ENCODE results near the gene GCH1.
"Not testable (repeated sequence)": the region's sequence is repeated elsewhere in the genome, so short reads cannot be mapped to it uniquely, and the experiment has no call there.

The GCH1 gene

GRCh38 chr14:54816450-54816849, 86.2 kb downstream of the GCH1 start:
- no peak for DNase-seq

DNA sequence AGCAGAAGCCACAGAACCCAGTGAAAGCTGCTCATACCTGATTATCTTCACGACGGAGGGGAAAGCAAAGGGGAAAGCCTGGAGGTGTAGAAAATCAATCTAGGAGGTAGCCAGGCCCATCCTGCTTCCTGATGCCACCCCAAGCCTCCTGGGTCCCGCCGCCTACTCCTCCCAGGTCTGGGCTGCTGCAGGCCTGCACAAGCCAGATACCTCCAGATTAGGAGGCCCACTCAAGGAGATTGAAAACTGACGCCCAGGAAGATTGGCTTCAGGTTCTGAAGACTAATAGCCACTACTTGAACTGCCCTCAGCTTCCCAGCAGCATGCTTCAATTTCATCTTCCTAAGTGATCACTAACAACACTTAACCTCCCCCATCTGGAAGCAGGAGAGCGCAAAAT, 87.1 kb downstream of the GCH1 start:
- no peak for DNase-seq

- no peak for DNase-seq
These were observed 87.6 kb downstream of the GCH1 start for GRCh38 chr14:54815016-54815415.

- no peak for DNase-seq
These were observed 88.5 kb downstream of the GCH1 start for GRCh38 chr14:54814076-54814475.

DNA sequence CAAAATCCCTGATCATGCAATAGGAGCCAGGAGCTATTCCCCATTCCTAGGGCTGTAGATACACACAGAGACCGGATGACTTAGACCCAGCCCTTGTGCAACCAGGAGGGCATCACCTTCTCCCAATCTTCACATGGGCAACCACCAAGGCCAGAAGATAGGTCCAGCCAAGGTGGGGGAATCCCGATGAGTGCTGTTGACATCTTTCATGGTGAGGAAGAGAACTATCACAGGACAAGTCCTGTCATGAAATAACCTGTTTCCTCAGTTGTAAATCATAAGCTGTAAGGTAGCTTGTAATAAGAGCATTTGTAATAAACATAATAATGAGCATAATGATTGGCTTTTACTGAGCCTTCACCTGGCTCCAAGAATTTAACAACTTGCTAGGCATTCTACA, 89.5 kb downstream of the GCH1 start:
- DNase-seq: no peak

- DNase-seq: no peak
These were observed 90.0 kb downstream of the GCH1 start for GRCh38 chr14:54812617-54813016.

GRCh38 chr14:54809767-54810166, 92.9 kb downstream of the GCH1 start:
- DNase-seq: no peak

GRCh38 chr14:54808326-54809161, 94.1 kb downstream of the GCH1 start:
- no peak for DNase-seq

DNA sequence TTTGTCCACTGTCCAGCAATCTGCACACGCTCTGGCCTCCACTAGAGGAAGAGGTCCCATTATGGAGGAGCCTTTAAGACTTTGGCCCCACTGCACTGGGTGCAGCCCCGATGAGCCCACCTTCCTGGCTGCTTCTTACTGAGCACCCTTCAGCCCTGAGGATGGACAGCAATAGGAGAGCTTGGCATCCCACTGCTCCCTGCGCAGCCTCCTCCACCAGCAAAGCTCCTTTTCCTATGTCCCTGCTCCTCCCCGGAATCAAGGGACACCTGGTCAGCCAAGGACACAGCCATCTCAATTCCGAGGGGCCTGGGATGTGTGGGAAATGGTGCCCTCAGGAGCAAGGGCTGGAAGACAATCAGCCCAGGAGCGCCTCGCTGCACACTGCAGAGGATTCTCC, 94.7 kb downstream of the GCH1 start:
- DNase-seq: no peak

DNA sequence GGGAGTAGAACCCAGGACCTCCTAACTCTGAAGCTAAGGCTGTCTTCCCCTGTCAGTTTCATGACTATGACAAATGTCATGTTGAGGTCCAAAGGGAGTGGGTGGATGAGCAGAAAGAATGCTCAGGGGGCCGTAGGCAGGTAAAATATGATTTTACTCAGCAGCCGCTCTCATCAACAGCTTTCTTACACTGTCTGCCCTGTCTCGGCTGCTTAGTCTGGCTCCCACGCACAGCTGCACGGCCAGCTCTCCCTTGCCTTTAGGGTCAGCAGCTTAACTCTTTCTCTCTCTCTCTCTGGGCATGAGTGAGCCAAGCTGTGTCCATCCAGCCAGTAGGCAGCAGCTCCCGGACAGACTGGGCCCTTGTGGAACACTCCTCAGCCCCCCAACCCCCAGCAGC, 95.2 kb downstream of the GCH1 start:
- DNase-seq: no peak

DNA sequence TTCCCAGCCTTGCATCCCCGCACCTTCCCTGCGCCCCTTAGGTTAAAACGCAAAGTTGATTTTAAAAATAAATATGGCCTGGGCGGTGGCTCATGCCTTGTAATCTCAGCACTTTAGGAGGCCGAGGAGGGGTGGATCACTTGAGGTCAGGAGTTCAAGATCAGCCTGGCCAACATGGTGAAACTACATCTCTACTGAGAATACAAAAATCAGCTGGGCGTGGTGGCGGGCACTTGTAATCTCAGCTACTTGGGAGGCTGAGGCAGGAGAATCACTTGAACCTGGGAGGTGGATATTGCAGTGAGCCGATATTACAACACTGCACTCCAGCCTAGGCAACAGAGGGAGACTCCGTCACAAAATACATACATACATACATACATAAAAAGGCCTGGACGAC, 96.0 kb downstream of the GCH1 start:
- DNase-seq: no peak

DNA sequence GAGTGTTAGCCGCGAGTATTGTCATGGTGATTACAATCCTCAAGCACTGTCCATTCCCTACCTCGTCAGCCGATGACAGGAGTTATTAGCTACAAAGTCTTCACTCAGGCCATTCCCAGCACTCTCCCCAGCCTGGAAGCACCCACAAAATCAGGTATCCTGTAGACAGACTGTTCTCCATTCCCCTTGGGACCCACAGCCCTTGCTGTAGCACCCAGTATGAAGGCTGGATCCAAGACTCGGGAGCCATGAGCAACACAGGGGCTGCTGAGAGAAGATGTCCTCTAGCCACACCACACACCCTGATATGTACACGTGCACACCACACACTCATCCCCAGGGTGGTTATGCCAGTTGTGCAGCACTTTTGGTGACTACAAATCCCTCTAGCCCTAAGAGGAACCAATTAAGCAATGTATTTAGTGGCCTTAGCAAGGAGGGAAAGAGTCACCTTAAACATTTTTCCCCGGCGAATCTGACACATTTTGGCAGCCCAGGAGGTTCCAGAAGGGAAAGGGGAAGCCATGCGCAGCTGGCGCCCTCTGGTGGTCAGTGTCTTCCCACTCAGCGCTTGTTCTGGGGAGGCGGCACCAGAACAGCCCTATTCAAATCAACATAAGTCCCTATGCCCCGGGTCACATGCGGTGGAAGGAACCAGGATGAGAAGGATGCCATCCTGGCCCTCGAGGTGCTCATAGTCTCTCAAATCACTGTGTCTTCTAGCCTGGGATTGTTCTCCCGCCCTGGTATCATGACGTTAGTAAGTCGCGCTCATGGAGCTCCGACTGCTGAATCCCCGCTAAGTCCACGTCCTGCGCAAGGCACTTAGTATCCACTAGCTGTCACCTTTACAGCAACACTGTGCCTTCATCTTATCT, 96.9 kb downstream of the GCH1 start:
- peak; percentile 93 for DNase-seq

DNA sequence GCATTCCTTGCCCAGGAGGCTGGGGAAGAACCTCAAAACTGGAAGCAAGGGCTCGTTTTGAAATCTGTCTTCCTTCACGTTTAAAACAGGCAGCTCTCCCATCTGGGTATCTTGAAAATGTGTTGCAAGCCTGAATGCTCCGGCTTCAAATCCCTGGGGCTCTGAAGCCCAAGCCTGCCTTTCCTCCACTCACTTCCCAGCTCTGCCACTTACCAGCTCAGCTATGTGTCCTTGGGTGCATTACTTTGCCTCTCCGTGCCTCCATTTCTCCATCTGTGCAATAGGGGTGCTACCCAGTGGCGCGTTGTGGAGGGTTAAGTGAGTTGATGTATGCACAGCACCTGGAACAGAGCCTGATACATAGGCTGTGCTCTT, 97.6 kb downstream of the GCH1 start:
- DNase-seq: no peak

GRCh38 chr14:54804538-54805041, 98.0 kb downstream of the GCH1 start:
- DNase-seq: no peak

- no peak for DNase-seq
These were observed 98.6 kb downstream of the GCH1 start for GRCh38 chr14:54803926-54804537.

DNA sequence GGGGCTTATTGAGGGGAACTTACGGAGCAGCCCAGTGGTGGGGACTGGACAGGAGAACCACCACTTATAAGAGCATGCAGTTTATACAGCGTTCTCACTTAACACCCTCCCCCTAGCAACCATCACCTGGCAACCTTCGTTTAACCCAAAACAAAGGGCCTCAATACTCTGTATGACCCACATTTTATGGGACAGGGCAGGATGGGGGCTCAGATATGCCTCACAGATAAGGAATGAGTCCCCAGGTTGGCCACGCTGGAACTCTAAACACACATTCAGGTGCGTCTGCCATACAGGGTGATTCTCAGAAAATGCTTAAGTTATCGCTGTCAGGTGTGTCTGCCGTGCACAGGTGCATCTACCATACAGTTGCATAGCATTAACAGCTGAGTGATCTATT, 99.2 kb downstream of the GCH1 start:
- DNase-seq: no peak

DNA sequence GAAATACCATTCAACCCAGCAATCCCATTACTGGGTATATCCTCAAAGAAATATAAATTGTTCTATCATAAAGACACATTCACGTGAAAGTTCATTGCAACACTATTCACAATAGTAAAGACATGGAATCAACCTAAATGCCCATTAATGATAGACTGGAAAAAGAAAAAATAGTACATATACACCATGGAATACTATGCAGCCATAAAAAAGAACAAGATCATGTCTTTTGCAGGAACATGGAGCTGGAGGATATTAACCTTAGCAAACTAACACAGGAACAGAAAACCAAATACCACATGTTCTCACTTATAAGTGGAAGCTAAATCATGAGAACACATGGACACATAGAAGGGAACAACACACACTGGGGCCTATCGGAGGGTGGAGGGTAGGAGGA, 101.1 kb downstream of the GCH1 start:
- DNase-seq: not testable (repeated sequence)

- no peak for DNase-seq
These were observed 104.0 kb downstream of the GCH1 start for GRCh38 chr14:54798465-54799124.

DNA sequence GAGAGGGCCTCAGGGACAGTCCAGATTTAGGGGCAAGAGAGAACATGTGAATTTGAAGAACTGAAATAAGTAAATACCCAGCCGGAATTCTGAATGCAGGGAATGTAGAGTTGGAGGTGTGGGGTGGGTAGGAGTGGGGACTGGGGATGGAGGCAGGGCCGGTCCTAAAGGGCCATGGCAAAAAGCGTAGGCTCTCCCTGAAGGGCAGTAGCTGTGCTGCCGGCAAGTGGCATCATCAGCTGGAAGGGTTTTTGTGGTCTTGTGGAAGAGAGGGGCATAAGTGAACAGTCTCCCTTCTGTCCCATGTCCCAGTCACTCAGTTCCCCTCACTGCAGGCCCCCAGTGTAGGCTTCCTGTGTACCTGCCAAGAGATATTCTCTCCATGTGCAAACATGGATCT, 104.6 kb downstream of the GCH1 start:
- no peak for DNase-seq

GRCh38 chr14:54797556-54797955, 105.1 kb downstream of the GCH1 start:
- DNase-seq: no peak

GRCh38 chr14:54796961-54797360, 105.7 kb downstream of the GCH1 start:
- DNase-seq: no peak

DNA sequence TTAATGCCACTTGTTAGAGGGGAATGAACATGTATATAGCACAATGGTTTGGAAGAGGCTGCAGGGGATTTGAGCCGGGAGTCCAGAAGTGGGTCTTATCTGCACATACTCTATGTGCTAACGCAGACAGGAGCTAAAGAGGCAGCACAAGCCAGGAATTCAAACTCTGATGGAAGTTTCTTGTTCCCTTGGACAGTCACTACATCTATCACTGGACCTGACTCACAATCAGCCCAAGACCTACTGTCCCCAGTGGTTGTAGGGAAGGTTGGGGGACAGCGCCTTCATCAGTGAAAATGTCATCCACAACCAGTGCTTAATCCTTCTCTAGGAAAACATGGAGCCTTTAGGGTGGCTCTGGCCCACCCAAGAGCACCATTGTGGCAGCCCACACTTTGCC, 107.8 kb downstream of the GCH1 start:
- DNase-seq: no peak

DNA sequence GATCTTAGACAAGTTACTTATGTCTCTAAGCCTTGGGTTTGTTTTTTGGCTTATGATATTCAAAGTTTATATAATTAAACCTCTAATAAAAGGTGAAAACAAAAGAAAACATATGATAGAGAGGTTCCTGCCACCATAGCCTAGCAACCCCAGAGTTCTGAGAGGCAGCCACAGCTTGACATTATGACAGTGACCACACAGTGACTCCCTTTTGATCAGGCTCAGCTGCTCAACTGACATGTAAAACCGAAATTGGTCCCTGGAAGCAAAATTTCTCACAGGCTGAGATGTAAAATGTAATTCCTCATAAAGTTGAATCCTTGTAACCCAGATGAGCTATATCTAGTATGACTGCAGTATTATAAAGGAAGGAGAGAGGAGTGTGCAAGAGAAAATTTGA, 108.5 kb downstream of the GCH1 start:
- DNase-seq: no peak

Data from suppressor macrophage treated with lipopolysaccharide for 4 hours (primary cell).